Mesenchymal stem cell (in vitro differentiated cells and primary cell): ENCODE data around the gene PRPF40B.

ENCODE experiments used
- DNase-seq: peaks from one replicate; pipeline ENCODE4 v3.0.0-alpha.2; 2013
- H2AFZ ChIP-seq: one replicate; pipeline ENCODE4 v1.6.1; 2013; ENCODE audit warnings: low read depth, mild to moderate bottlenecking, control low read depth, inconsistent platforms, low read length, moderate library complexity
- H2AK5ac ChIP-seq: 2 replicates; pipeline ENCODE4 v1.6.1; 2013; ENCODE audit warnings: low read length, moderate library complexity, mild to moderate bottlenecking, inconsistent platforms; ENCODE audit not compliant: severe bottlenecking
- H2BK120ac ChIP-seq: one replicate; pipeline ENCODE4 v1.6.1; 2013; ENCODE audit warnings: low read depth, mild to moderate bottlenecking, inconsistent platforms, low read length, moderate library complexity
- H2BK12ac ChIP-seq, 2 experiments: one replicate each; pipeline ENCODE4 v1.6.1; 2013; ENCODE audit warnings: inconsistent platforms in 2 of 2, low read length in 2 of 2, mild to moderate bottlenecking in 2 of 2, moderate library complexity in 2 of 2, control low read depth in 1 of 2
- H2BK15ac ChIP-seq: one replicate; pipeline ENCODE4 v1.6.1; 2013; ENCODE audit warnings: mild to moderate bottlenecking, low read depth, inconsistent platforms; ENCODE audit not compliant: poor library complexity, severe bottlenecking
- H2BK5ac ChIP-seq: 2 replicates; pipeline ENCODE4 v1.6.1; 2013; ENCODE audit warnings: low read depth, mild to moderate bottlenecking, low read length, control low read depth, inconsistent platforms; ENCODE audit not compliant: poor library complexity, severe bottlenecking
- H3K14ac ChIP-seq, 2 experiments: one replicate each; pipeline ENCODE4 v1.6.1; 2013; ENCODE audit warnings: inconsistent platforms in 2 of 2, low read length in 2 of 2, control low read depth in 1 of 2, mild to moderate bottlenecking in 1 of 2, moderate library complexity in 1 of 2
- H3K18ac ChIP-seq, 2 experiments: one replicate each; pipeline ENCODE4 v1.6.1; 2013; ENCODE audit warnings: inconsistent platforms in 2 of 2, low read length in 2 of 2, control low read depth in 1 of 2, low read depth in 1 of 2, mild to moderate bottlenecking in 1 of 2
- H3K23ac ChIP-seq, 2 experiments: one replicate each; pipeline ENCODE4 v1.6.1; 2013; ENCODE audit warnings: inconsistent platforms in 2 of 2, low read length in 2 of 2, mild to moderate bottlenecking in 2 of 2, moderate library complexity in 2 of 2, control low read depth in 1 of 2
- H3K27ac ChIP-seq: 2 replicates; pipeline ENCODE4 v1.5.1; 2013; ENCODE audit warnings: mild to moderate bottlenecking, moderate library complexity, low read length, control low read depth, inconsistent platforms; ENCODE audit not compliant: poor library complexity, severe bottlenecking
- H3K27me3 ChIP-seq, 2 experiments: 2 replicates each; pipeline versions ENCODE4 v1.6.1 to v1.7.0; 2013; ENCODE audit warnings: low read length in 2 of 2, mild to moderate bottlenecking in 2 of 2, moderate library complexity in 2 of 2, control low read depth in 1 of 2, inconsistent platforms in 1 of 2; ENCODE audit not compliant: control insufficient read depth in 1 of 2, insufficient read depth in 1 of 2
- H3K36me3 ChIP-seq, 2 experiments: 2 replicates each; pipeline versions ENCODE4 v1.6.1 to v1.7.0; 2013; ENCODE audit warnings: low read length in 2 of 2, control low read depth in 1 of 2, inconsistent platforms in 1 of 2, low read depth in 1 of 2, mild to moderate bottlenecking in 1 of 2; ENCODE audit not compliant: insufficient read depth in 2 of 2, control insufficient read depth in 1 of 2
- H3K4ac ChIP-seq, 2 experiments: one replicate each; pipeline ENCODE4 v1.6.1; 2013; ENCODE audit warnings: inconsistent platforms in 2 of 2, low read length in 2 of 2, mild to moderate bottlenecking in 2 of 2, moderate library complexity in 2 of 2, control low read depth in 1 of 2, low read depth in 1 of 2
- H3K4me1 ChIP-seq: 2 replicates; pipeline ENCODE4 v1.6.1; 2013; ENCODE audit warnings: low read depth, low read length, control low read depth; ENCODE audit not compliant: control insufficient read depth, insufficient read depth
- H3K4me2 ChIP-seq: 2 replicates; pipeline ENCODE4 v1.6.1; 2013; ENCODE audit warnings: low read length, mild to moderate bottlenecking, inconsistent platforms; ENCODE audit not compliant: poor library complexity, severe bottlenecking
- H3K4me3 ChIP-seq, 2 experiments: 2 replicates each; pipeline versions ENCODE4 v1.5.1 to v1.7.0; 2013; ENCODE audit warnings: low read length in 2 of 2, mild to moderate bottlenecking in 2 of 2, control low read depth in 1 of 2, low read depth in 1 of 2; ENCODE audit not compliant: insufficient read depth in 1 of 2
- H3K79me1 ChIP-seq: replicated peaks from 2 replicates; pipeline ENCODE4 v1.6.1; 2013; ENCODE audit warnings: mild to moderate bottlenecking, control low read depth, low read length, inconsistent platforms; ENCODE audit not compliant: poor library complexity, severe bottlenecking
- H3K9ac ChIP-seq: 2 replicates; pipeline ENCODE4 v1.7.0; 2013; ENCODE audit warnings: mild to moderate bottlenecking, low read length, moderate library complexity
- H3K9me3 ChIP-seq: 2 replicates; pipeline ENCODE4 v1.7.0; 2013; ENCODE audit warnings: mild to moderate bottlenecking, low read length; ENCODE audit not compliant: control insufficient read depth
- H4K8ac ChIP-seq: one replicate; pipeline ENCODE4 v1.6.1; 2013; ENCODE audit warnings: inconsistent platforms, mild to moderate bottlenecking, low read length, moderate library complexity
- H4K91ac ChIP-seq: one replicate; pipeline ENCODE4 v1.6.1; 2013; ENCODE audit warnings: mild to moderate bottlenecking, low read length, inconsistent platforms
- WGBS: methylation state at CpG from one replicate; pipeline ENCODE4 v1.1.7; 2013; ENCODE audit warnings: mixed read lengths; 5-methylcytosine and 5-hydroxymethylcytosine counted together

Gene PRPF40B

GRCh38 chr12:49624921-49625577, 1.7 kb downstream of the PRPF40B start:
- Histone ChIP-seq H2BK120ac (no peak overlapping the region), H4K91ac (no peak overlapping the region), H2AFZ (no peak overlapping the region), H3K4ac (no peak overlapping the region), H3K14ac (no peak overlapping the region), H2AK5ac (no peak overlapping the region), H4K8ac (no peak overlapping the region), H2BK12ac (no peak overlapping the region), H3K23ac (no peak overlapping the region), H3K4me3 (no peak overlapping the region), H3K36me3 (no peaks in the 10 kb centered on the region), H3K4me1 (peaks cover 20% of the 10 kb centered on the region), H3K27ac (peak overlapping the region; percentile 7), H3K18ac (no peak overlapping the region), H3K9ac (no peak overlapping the region), H3K27me3 (no peaks in the 10 kb centered on the region), H3K4me2 (no peak overlapping the region), H2BK5ac (no peak overlapping the region), H2BK15ac (no peak overlapping the region), H3K9me3 (no peaks in the 10 kb centered on the region), H3K79me1 (peaks cover 9% of the 10 kb centered on the region)
- DNase-seq: peak; percentile 81
- 79% methylated on average over 4 of the region's 4 CpGs for WGBS

DNA sequence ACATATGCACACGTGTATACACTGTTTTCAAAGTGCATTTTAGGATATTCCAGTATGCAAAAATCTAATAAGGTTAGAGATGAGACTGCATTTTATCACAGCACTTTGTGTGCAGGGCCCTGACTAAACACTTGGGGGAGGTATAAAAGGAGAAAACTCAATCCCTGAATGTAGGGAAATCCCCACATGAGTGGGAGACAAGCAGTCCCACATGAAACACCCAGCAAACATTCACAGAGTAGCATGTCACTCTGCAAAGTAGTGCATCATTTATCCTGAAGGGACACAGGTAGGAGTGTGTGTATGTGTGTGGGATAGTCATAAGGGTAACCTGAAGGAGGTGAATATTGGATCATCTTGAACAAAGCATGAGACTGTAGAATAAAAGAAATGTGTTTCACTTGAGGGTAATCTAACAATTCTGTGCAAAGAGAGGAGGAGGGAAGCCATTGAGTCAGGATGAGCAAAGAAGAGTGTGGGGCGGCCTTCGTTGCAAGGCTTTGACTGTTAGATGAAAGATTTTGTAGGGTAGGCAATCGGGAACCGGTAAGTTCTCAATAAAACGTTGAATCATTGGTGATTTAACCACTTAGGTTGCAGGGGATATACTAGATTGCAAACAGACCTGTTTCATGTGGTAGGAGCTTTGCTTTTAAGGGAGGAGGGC, 2.9 kb downstream of the PRPF40B start:
- Histone ChIP-seq H3K27ac (no peak overlapping the region), H3K23ac (no peak overlapping the region), H3K79me1 (peaks cover 19% of the 10 kb centered on the region), H2BK120ac (no peak overlapping the region), H3K36me3 (peaks cover 0 to under 1% of the 10 kb centered on the region in 2 experiments), H3K4me1 (peaks cover 20% of the 10 kb centered on the region), H4K8ac (no peak overlapping the region), H3K4me2 (no peak overlapping the region), H3K18ac (no peak overlapping the region), H3K4me3 (no peak overlapping the region), H3K4ac (no peak overlapping the region), H3K9ac (no peak overlapping the region), H4K91ac (no peak overlapping the region), H2AK5ac (no peak overlapping the region), H2BK5ac (no peak overlapping the region), H2AFZ (no peak overlapping the region), H3K9me3 (no peaks in the 10 kb centered on the region), H3K27me3 (no peaks in the 10 kb centered on the region), H2BK12ac (no peak overlapping the region), H2BK15ac (no peak overlapping the region), H3K14ac (no peak overlapping the region)
- WGBS: 98% methylated on average over 5 of the region's 6 CpGs
- peak; percentile 53 for DNase-seq

GRCh38 chr12:49626836-49627235, 3.5 kb downstream of the PRPF40B start:
- peaks cover 19% of the 10 kb centered on the region for H3K4me1 ChIP-seq
- peaks cover 3 to 6% of the 10 kb centered on the region in 2 experiments for H3K36me3 ChIP-seq
- no peak overlapping the region for H4K8ac ChIP-seq
- H3K4ac ChIP-seq: no peak overlapping the region
- H3K4me3 ChIP-seq: no peak overlapping the region
- H3K4me2 ChIP-seq: no peak overlapping the region
- no peaks in the 10 kb centered on the region for H3K9me3 ChIP-seq
- no peak overlapping the region for H3K27ac ChIP-seq
- no peak overlapping the region for H2BK120ac ChIP-seq
- DNase-seq: no peak
- WGBS: no CpG with 5 or more reads among the region's 1 CpG
- H2AFZ ChIP-seq: no peak overlapping the region
- no peak overlapping the region for H3K23ac ChIP-seq
- H2BK5ac ChIP-seq: no peak overlapping the region
- H3K9ac ChIP-seq: no peak overlapping the region
- H3K79me1 ChIP-seq: peaks cover 20% of the 10 kb centered on the region
- no peaks in the 10 kb centered on the region for H3K27me3 ChIP-seq
- no peak overlapping the region for H2BK12ac ChIP-seq
- H2BK15ac ChIP-seq: no peak overlapping the region
- no peak overlapping the region for H2AK5ac ChIP-seq
- H4K91ac ChIP-seq: no peak overlapping the region
- no peak overlapping the region for H3K18ac ChIP-seq
- H3K14ac ChIP-seq: no peak overlapping the region

DNA sequence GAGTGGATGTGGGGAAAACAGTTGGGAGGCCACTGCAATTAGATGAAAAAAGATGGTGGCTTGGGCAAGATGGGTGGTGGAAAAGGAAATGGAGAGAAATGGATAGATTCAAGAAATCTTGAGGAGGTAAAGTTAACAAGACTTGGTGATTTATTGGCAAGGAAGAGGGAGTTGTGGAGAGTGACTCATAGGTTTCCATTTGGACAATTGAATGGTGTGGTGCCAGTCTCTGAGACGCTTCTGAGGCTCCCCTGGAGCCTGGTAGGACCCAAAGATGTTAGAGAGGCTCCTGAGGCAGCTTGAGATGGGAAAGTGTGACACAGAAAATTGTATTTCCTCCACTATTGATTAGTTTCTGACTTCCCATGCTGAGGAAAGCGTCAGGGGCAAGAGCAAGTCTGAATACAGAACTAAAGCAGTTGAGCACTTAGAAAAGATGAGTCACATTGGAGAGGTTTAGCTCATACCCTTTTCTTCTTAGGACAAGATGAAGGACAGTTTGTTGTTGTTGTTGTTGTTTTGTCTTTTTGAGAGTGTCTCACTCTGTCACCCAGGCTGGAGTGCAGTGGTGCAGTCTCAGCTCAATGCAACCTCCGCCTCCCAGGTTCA, 4.5 kb downstream of the PRPF40B start:
- H3K4ac ChIP-seq: no peak overlapping the region
- H3K14ac ChIP-seq: no peak overlapping the region
- no peak overlapping the region for H2BK120ac ChIP-seq
- no peak overlapping the region for H3K23ac ChIP-seq
- no peak overlapping the region for H2BK12ac ChIP-seq
- no peaks in the 10 kb centered on the region for H3K9me3 ChIP-seq
- no peaks in the 10 kb centered on the region for H3K27me3 ChIP-seq
- 49% methylated on average over 3 of the region's 3 CpGs for WGBS
- no peak overlapping the region for H3K4me2 ChIP-seq
- H3K79me1 ChIP-seq: peaks cover 18% of the 10 kb centered on the region
- H3K18ac ChIP-seq: no peak overlapping the region
- peak; percentile 81 for DNase-seq
- H2BK5ac ChIP-seq: no peak overlapping the region
- H2AK5ac ChIP-seq: no peak overlapping the region
- peaks cover 10 to 11% of the 10 kb centered on the region in 2 experiments for H3K36me3 ChIP-seq
- no peak overlapping the region for H4K91ac ChIP-seq
- H2AFZ ChIP-seq: no peak overlapping the region
- H3K27ac ChIP-seq: no peak overlapping the region
- H4K8ac ChIP-seq: no peak overlapping the region
- H3K4me3 ChIP-seq: no peak overlapping the region
- no peak overlapping the region for H2BK15ac ChIP-seq
- H3K9ac ChIP-seq: no peak overlapping the region
- H3K4me1 ChIP-seq: peaks cover 10% of the 10 kb centered on the region
